GM04503 (cell line): Measurements from ENCODE around the gene ANKH.

ENCODE experiments used
- DNase-seq: peaks from one replicate; pipeline ENCODE4 v3.0.0-alpha.2; 2012; ENCODE audit warnings: low read depth

The ANKH gene

DNA sequence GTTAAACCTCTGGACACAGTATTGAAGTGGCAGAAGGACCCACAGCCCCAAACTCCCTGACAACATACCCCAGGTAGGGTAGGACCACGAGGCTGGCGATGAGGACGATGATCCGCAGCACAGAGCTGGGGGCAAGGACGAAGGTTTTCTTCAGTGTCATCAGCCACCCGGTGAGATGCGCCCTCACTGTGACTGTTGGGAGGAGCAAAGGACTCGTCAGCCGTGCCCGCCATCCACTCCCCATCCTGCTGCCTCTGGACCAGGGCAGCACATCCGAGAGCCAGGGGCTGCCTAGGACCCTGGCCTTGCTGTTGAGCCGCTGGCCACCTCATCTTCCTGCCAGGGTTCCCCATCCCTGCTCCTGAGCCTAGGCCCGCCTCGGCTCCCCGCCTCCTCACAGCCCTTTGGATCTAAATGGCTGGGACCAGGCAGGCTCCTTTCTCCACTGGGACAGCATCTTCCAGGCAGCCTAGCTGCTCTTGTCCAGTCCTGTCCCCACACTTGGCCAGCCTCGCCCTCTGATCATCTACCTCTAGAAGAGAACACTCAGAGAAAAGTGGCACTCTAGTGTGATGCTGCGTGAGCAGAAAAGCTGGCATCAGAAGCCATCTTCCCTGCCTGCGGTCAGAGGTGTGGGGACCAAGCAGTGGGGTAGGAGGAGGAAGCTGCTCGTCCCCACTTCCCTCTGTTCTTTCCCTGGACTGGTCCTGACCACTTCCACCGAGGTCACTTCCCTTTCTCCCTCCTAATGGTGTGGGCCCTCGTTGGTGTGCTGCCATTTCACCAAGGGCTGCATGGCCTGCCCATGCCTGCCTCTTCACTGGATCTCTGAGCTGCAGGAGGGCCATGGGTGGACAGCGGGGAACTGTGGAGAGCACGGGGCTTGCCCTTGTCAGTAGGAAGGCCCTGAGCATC, 157.8 kb downstream of the ANKH start:
- no peak for DNase-seq

- DNase-seq = no peak
Observed at GRCh38 chr5:14712666-14713065, 158.9 kb downstream of the ANKH start.

DNA sequence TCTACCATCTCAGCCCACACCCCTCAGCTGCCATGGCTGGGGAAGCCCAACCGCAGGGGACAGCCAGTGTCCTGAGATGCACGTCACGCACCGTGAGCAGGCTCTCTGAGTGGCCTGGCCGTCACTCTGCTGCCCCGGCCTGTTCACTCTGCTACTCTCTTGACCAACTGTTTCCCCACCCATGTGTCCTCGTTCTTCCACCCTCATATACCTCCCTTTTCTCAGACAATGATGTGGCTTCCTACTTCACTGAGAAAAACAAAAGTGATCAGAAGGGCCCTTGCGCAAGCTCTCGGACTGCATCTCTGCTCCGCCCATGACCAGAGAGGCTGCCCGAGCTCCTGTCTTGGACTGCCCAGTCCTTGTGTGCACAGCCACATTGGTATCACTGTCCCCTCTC, 159.4 kb downstream of the ANKH start:
- DNase-seq = no peak

GRCh38 chr5:14710313-14710994, 161.1 kb downstream of the ANKH start:
- no peak for DNase-seq

DNA sequence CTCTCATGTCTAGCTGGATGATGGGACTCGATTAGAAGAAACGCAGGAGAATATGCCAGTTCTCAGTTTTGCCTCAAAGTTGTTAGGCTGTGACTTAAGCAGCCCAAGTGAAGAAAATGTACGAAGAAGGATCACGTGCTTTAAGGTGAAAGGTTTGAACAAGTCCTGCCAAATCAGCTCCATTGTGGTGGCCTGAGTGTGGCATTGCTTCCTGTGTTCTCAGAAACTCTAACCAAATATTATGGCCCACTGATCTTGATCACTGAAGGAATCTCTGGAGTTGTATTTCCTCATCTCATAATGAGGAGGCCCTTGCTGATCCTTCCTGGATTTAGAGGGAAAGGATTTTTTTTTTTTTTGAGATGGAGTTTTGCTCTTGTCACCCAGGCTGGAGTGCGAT, 163.0 kb downstream of the ANKH start:
- no peak for DNase-seq

DNA sequence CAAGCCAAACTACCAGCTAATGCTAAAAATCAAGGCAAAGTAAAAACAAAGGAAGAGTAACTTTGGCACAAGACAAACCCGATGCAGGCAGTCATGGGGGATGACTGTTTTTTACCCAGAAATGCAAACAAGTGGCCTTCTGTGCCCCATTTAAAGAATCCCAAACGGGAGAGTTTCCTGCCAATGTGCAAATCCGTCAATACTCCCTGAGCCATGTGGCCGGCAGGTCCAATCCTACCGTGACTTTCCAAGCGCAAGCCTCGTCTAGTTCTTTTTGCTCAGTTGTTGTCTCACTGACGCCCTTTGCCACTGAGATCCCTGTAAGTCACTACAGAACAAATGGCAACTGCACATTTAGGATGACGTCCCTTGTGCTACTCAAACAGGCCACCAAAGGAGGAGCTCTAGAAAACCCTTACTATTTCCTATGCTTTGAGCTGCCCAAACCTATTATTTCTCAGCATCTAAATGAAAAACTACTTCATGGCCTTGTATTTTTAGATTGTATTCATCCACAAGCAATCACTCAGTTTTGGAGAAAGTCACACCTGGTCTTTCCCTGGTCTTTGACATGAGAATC, 163.7 kb downstream of the ANKH start:
- no peak for DNase-seq

DNA sequence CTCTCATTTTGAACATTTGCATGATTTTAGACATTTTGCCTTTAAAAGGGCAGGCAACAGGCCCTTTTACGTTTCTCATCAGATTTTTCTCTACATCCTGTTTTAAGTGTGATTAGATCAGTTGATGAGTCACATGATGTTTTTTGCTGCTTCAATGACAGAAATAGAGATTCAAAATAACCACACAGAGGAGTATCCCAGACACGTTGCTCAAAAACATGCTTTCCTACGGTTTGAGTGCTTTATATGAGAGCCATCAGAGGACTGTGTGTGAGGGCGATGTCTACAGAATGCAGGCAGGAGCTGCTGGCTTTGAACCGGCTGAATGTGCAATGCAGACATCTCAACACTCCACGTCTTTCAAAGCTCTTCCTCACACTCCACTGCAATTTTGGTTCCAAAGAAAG, 165.0 kb downstream of the ANKH start:
- DNase-seq = no peak

GRCh38 chr5:14705556-14705955, 166.0 kb downstream of the ANKH start:
- no peak for DNase-seq

GRCh38 chr5:14702238-14702839, 169.2 kb downstream of the ANKH start:
- no peak for DNase-seq

DNA sequence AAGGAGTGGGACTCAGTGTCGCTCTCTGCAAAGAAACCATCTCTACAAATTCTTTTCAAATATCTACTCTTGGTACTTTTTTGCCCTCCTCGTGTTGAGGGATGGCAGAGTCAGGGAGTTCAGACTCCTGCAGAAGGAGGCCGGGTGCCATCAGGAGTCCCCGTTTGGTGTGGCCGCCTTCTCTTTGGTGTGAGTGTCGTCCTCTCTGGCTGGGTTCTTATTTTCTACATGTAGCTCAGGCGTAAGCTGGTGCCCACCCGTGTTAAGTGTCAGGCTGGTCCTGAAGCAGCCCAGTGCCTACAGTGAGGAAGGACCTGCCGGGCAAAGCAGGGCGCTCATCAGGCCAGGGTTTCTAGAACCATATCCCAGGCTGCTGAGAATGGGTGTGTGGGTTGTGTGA, 170.0 kb downstream of the ANKH start:
- DNase-seq = no peak

- no peak for DNase-seq
Observed at GRCh38 chr5:14700478-14701436, 170.8 kb downstream of the ANKH start.

- DNase-seq = no peak
Observed at GRCh38 chr5:14699807-14700400, 171.7 kb downstream of the ANKH start.

DNA sequence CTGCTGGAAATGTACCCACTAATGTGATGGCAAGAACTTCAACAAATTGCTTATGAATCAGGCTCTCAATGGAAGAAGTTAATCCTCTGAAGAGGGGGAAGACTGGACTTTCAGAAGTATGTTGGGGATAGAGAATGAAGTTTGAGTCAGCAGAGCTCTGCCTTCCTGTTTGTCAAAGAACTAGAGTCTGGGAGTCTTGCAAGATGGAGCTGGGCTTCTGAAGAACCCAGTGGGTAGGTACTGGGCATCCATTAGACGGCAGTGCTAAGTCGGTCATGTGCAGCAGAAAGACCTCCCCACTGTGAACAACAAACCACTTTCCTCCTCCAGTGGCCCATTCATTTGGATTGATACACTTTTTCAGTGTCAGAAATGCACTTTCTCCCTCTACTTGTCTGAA, 172.4 kb downstream of the ANKH start:
- DNase-seq = no peak

DNA sequence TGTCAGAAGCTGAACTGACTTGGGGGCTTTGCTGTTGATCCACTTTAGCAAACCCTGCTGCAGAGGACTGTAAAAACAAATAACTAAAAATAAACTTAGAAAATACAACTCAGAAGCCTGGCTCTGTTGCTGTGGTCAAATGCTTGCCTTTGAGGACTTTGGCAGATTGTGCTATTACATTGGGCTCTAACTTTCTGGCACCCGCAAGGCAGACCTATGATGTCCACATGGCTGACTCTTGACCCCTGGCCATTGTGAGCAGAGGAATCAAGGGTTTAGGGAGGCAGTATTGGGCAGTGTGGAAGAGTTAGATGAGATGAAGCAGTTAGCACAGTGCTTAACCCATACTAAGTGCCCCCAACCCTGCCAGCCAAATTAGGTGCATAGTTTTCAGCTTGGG, 173.1 kb downstream of the ANKH start:
- DNase-seq = no peak

DNA sequence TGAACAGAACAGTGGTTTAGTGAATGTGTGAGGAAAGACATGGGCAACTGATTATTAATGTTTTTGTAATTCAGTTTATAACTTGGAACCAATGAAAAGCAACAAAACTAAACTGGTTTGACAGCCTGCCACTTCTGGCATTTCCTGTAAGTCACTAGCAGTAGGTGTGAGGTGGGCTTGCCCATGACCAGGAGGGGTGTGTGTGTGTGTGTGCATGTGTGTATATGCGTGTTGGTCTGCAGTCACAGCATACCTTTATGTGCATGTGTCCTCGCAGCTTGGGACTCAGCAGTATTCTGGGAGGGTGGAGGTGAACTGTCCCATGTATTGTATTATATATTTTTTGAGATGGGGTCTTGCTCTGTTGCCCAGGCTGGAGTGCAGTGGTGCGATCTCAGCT, 174.7 kb downstream of the ANKH start:
- no peak for DNase-seq

DNA sequence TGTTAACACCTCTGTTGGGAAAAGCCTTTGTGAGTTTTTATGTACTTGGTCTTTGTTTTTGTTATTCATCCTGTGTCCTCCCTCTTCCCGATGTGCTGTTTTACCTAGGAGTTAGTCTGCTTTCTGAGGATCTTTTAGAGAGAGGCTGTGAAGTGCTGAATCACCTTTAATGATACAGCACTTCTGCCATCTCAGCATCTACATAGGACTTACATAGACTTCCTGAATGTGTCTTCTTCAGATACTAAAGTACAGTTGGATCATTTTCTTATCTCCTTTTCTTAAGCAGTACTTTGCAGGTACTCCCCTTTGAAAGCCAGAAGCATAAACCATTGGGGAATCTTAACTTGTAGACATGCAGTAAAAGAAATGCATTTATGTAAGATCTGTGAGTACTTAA, 175.5 kb downstream of the ANKH start:
- DNase-seq = no peak

GRCh38 chr5:14695152-14695551, 176.4 kb downstream of the ANKH start:
- DNase-seq = no peak

DNA sequence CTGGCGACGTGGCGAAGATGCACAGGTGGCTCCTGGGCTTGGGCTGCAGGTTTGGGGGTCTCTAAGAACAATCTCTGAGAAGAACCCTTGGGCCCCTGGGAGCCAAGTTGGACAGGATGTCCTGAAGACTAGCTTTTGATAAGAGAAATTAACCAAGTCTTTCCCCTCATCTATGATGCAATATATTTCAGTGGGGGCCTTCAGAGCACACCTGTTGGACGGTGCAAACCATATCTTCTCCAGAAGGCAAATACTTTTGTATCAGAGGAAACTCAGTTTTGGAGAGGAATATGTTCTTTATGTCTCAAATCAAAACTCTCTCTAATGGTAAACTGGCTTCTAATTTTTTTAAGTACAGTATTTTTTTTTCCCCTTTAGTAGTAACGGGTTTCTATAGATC, 178.5 kb downstream of the ANKH start:
- no peak for DNase-seq

DNA sequence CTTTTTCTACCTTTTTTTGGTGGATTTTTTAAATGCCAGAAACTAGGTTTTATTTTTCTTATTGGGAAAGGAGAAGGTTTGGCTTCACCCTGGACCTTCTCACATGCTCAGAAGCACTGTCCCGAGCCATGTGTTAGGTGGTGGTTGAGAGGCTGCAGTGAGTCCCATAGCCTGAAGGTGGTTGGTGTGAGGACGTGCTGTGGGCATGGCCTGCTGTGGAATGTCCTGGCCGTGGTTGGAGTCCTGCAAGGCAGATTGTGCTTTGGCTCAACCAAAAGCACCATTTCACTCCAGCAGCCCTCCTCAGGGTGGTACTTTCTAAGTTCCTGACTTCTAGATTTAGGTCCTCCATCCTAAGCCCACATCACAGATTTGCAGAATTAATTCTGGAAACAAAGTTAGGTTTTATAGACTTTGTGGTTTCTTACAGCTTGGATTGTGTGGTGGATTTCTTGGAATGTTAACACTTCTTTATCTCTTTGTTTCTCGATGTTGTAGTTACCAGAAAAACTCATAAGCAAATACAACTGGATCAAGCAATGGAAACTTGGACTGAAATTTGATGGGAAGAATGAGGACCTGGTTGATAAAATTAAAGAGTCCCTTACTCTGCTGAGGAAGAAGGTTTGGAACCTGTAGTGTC, 184.4 kb downstream of the ANKH start:
- DNase-seq = no peak

- no peak for DNase-seq
Observed at GRCh38 chr5:14686517-14686916, 185.1 kb downstream of the ANKH start.

DNA sequence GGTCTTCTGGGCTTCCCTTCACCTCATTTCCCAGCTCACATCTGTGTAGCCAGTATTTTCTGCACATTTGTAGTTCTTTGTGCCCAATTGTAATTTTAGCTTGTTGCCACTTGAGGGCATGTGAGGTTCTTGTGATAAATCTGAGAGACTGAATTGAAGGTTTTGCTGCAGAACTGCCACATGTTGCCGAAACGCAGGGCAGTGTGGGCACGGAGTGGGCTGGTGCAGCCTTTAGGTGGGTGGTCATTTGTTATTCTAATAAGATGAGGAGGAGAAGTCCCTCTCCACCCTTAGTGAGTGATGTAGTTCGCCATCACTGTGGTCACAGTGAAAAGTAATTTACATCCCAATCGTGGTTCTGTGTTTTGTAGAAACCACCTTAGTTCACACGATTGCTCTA, 185.8 kb downstream of the ANKH start:
- no peak for DNase-seq
